OCI-LY1 (cell line): ENCODE results near the gene FZD7.

Experiments used
- H2AFZ ChIP-seq: fragments of 200-600 bp; sonication (generic), shearing (Covaris generic); 2 replicates; pipeline ENCODE4 v1.6.0; 2014; ENCODE audit warnings: antibody characterized with exemption, mild to moderate bottlenecking, low read length
- H3F3A ChIP-seq: fragments of 200-600 bp; sonication (generic), shearing (Covaris generic); 2 replicates; pipeline ENCODE4 v1.6.0; 2014; ENCODE audit warnings: mild to moderate bottlenecking, antibody characterized with exemption, low read length, moderate library complexity; ENCODE audit not compliant: insufficient read depth
- H3K27ac ChIP-seq: fragments of 200-600 bp; sonication (generic); 2 replicates; pipeline ENCODE4 v1.5.1; 2014; ENCODE audit warnings: low read length, mixed run types, mild to moderate bottlenecking, low read depth; ENCODE audit not compliant: poor library complexity, severe bottlenecking
- H3K27me3 ChIP-seq: fragments of 200-600 bp; sonication (generic); 2 replicates; pipeline ENCODE4 v1.6.0; 2014; ENCODE audit warnings: antibody characterized with exemption, mild to moderate bottlenecking, low read length, moderate library complexity; ENCODE audit not compliant: insufficient read depth
- H3K36me3 ChIP-seq: fragments of 200-600 bp; sonication (generic); 2 replicates; pipeline ENCODE4 v1.6.1; 2014; ENCODE audit warnings: mild to moderate bottlenecking, antibody characterized with exemption, low read length, moderate library complexity, mixed read lengths; ENCODE audit not compliant: insufficient read depth
- H3K4me1 ChIP-seq: fragments of 200-600 bp; sonication (generic); 2 replicates; pipeline ENCODE4 v1.5.1; 2014; ENCODE audit warnings: mild to moderate bottlenecking, low read length, moderate library complexity; ENCODE audit not compliant: insufficient read depth, severe bottlenecking
- H3K4me2 ChIP-seq: fragments of 200-600 bp; sonication (generic), shearing (Covaris generic); 2 replicates; pipeline ENCODE4 v1.6.1; 2014; ENCODE audit warnings: low read length
- H3K4me3 ChIP-seq: fragments of 200-600 bp; sonication (generic); 2 replicates; pipeline ENCODE4 v1.5.1; 2014; ENCODE audit warnings: low read length, low read depth, mild to moderate bottlenecking, mixed read lengths; ENCODE audit not compliant: poor library complexity, severe bottlenecking
- H3K79me2 ChIP-seq: fragments of 200-600 bp; shearing (Covaris generic); 2 replicates; pipeline ENCODE4 v1.6.1; 2016; ENCODE audit warnings: mixed run types, low read length, mixed read lengths; ENCODE audit not compliant: insufficient read depth
- H3K9ac ChIP-seq: fragments of 200-600 bp; sonication (generic), shearing (Covaris generic); 2 replicates; pipeline ENCODE4 v1.6.1; 2014; ENCODE audit warnings: mild to moderate bottlenecking, low read length, mixed read lengths
- H3K9me2 ChIP-seq: fragments of 200-600 bp; sonication (generic), shearing (Covaris generic); 2 replicates; pipeline ENCODE4 v1.6.1; 2014; ENCODE audit warnings: low read depth, mild to moderate bottlenecking, low read length, mixed read lengths
- H3K9me3 ChIP-seq: fragments of 200-600 bp; shearing (Covaris generic); 2 replicates; pipeline ENCODE4 v1.6.1; 2014; ENCODE audit warnings: low read length, mixed read lengths
- H4K20me1 ChIP-seq: fragments of 200-600 bp; sonication (generic), shearing (Covaris generic); 2 replicates; pipeline ENCODE4 v1.6.0; 2016; ENCODE audit warnings: mild to moderate bottlenecking, low read length; ENCODE audit not compliant: insufficient read depth
- CTCF ChIP-seq: fragments of 200-600 bp; sonication (generic), shearing (Covaris generic); IDR thresholded peaks from 2 replicates; pipeline ENCODE4 v1.5.1; 2017; ENCODE audit warnings: mild to moderate bottlenecking, antibody characterized with exemption, low read length, moderate library complexity, mixed read lengths
- EZH2 ChIP-seq: fragments of 200-600 bp; sonication (generic), shearing (Covaris generic); IDR thresholded peaks from 2 replicates; pipeline ENCODE4 v1.8.0; 2017; ENCODE audit warnings: borderline replicate concordance, mixed run types, mild to moderate bottlenecking, antibody characterized with exemption, low read length, moderate library complexity, mixed read lengths

Gene FZD7

GRCh38 chr2:202009581-202009980 lies 24.1 kb upstream of the FZD7 start:
- H3K4me1 ChIP-seq = peaks cover 4% of the 10 kb centered on the region
- no peak overlapping the region for H2AFZ ChIP-seq
- no peaks in the 10 kb centered on the region for H3F3A ChIP-seq
- H3K4me2 ChIP-seq = no peak overlapping the region
- H3K9ac ChIP-seq = no peak overlapping the region
- no peak for TF ChIP-seq CTCF
- no peak for TF ChIP-seq EZH2
- no peaks in the 10 kb centered on the region for H4K20me1 ChIP-seq
- H3K79me2 ChIP-seq = no peaks in the 10 kb centered on the region
- no peaks in the 10 kb centered on the region for H3K9me3 ChIP-seq
- no peak overlapping the region for H3K4me3 ChIP-seq
- H3K36me3 ChIP-seq = no peaks in the 10 kb centered on the region
- no peaks in the 10 kb centered on the region for H3K9me2 ChIP-seq
- no peaks in the 10 kb centered on the region for H3K27me3 ChIP-seq
- H3K27ac ChIP-seq = no peak overlapping the region

- no peaks in the 10 kb centered on the region for H3K9me2 ChIP-seq
- no peak overlapping the region for H3K4me3 ChIP-seq
- H3K36me3 ChIP-seq = no peaks in the 10 kb centered on the region
- no peak overlapping the region for H3K4me2 ChIP-seq
- no peaks in the 10 kb centered on the region for H3F3A ChIP-seq
- TF ChIP-seq EZH2 (no peak), CTCF (no peak)
- H3K4me1 ChIP-seq = no peaks in the 10 kb centered on the region
- no peaks in the 10 kb centered on the region for H3K27me3 ChIP-seq
- H2AFZ ChIP-seq = no peak overlapping the region
- H3K9ac ChIP-seq = no peak overlapping the region
- H3K27ac ChIP-seq = no peak overlapping the region
- no peaks in the 10 kb centered on the region for H3K79me2 ChIP-seq
- H4K20me1 ChIP-seq = no peaks in the 10 kb centered on the region
- no peaks in the 10 kb centered on the region for H3K9me3 ChIP-seq
These were observed 19.3 kb upstream of the FZD7 start for GRCh38 chr2:202014318-202014717.

- TF ChIP-seq CTCF = no peak
- TF ChIP-seq EZH2 = no peak
- no peaks in the 10 kb centered on the region for H3K9me3 ChIP-seq
- H3K4me3 ChIP-seq = no peak overlapping the region
- no peaks in the 10 kb centered on the region for H3K79me2 ChIP-seq
- no peak overlapping the region for H3K27ac ChIP-seq
- H3K36me3 ChIP-seq = no peaks in the 10 kb centered on the region
- no peak overlapping the region for H2AFZ ChIP-seq
- no peaks in the 10 kb centered on the region for H3K9me2 ChIP-seq
- H3K27me3 ChIP-seq = no peaks in the 10 kb centered on the region
- H3K4me2 ChIP-seq = no peak overlapping the region
- no peaks in the 10 kb centered on the region for H3K4me1 ChIP-seq
- no peaks in the 10 kb centered on the region for H3F3A ChIP-seq
- no peak overlapping the region for H3K9ac ChIP-seq
- no peaks in the 10 kb centered on the region for H4K20me1 ChIP-seq
These were observed 18.9 kb upstream of the FZD7 start for GRCh38 chr2:202014759-202015211.
